H9 (cell line): ENCODE measurements around the gene TRPM3. TPM values are rescaled to one million over a fixed set of nuclear protein-coding genes. Genes with fewer than 3 reads are reported as not detected.

Experiments
- DNase-seq: peaks from one replicate; pipeline ENCODE4 v3.0.0-alpha.2; 2017
- H2AFZ ChIP-seq: one replicate; pipeline ENCODE4 v1.6.1; 2013; ENCODE audit warnings: mild to moderate bottlenecking, low read length, control low read depth, moderate library complexity
- H2AK5ac ChIP-seq: 2 replicates; pipeline ENCODE4 v1.6.1; 2013; ENCODE audit warnings: low read length, control low read depth, mixed read lengths; ENCODE audit not compliant: insufficient read length
- H2BK120ac ChIP-seq: one replicate; pipeline ENCODE4 v1.6.1; 2013; ENCODE audit warnings: low read depth, mild to moderate bottlenecking, low read length, control low read depth, inconsistent platforms; ENCODE audit not compliant: poor library complexity, severe bottlenecking
- H2BK12ac ChIP-seq: 2 replicates; pipeline ENCODE4 v1.6.1; 2013; ENCODE audit warnings: low read length, control low read depth, mixed read lengths, low read depth; ENCODE audit not compliant: insufficient read length
- H2BK15ac ChIP-seq: 2 replicates; pipeline ENCODE4 v1.6.1; 2013; ENCODE audit warnings: low read depth, low read length, control low read depth
- H2BK20ac ChIP-seq: one replicate; pipeline ENCODE4 v1.6.1; 2013; ENCODE audit warnings: low read depth, mild to moderate bottlenecking, low read length, control low read depth, inconsistent platforms; ENCODE audit not compliant: poor library complexity, severe bottlenecking
- H2BK5ac ChIP-seq: 2 replicates; pipeline ENCODE4 v1.6.1; 2013; ENCODE audit warnings: low read length, control low read depth, mixed read lengths; ENCODE audit not compliant: insufficient read length
- H3K14ac ChIP-seq: 2 replicates; pipeline ENCODE4 v1.6.1; 2013; ENCODE audit warnings: low read length, control low read depth; ENCODE audit not compliant: insufficient read depth
- H3K18ac ChIP-seq: 2 replicates; pipeline ENCODE4 v1.6.1; 2013; ENCODE audit warnings: low read depth, mild to moderate bottlenecking, mixed read lengths, low read length, control low read depth; ENCODE audit not compliant: insufficient read length
- H3K23ac ChIP-seq: 2 replicates; pipeline ENCODE4 v1.6.1; 2013; ENCODE audit warnings: low read length, control low read depth, mixed read lengths, low read depth; ENCODE audit not compliant: insufficient read length
- H3K23me2 ChIP-seq: 2 replicates; pipeline ENCODE4 v1.6.1; 2013; ENCODE audit warnings: low read depth, mild to moderate bottlenecking, mixed read lengths, low read length, control low read depth; ENCODE audit not compliant: insufficient read length, poor library complexity, severe bottlenecking
- H3K27ac ChIP-seq: 2 replicates; pipeline ENCODE4 v1.5.1; 2013; ENCODE audit warnings: low read length, control low read depth, mixed read lengths, low read depth; ENCODE audit not compliant: insufficient read length
- H3K27me3 ChIP-seq: 2 replicates; pipeline ENCODE4 v1.6.1; 2013; ENCODE audit warnings: low read length, control low read depth, inconsistent platforms; ENCODE audit not compliant: insufficient read depth
- H3K4ac ChIP-seq: 2 replicates; pipeline ENCODE4 v1.6.1; 2013; ENCODE audit warnings: low read depth, mild to moderate bottlenecking, control low read depth, inconsistent platforms, low read length, moderate library complexity
- H3K4me1 ChIP-seq: 2 replicates; pipeline ENCODE4 v1.6.1; 2013; ENCODE audit warnings: low read length, control low read depth, inconsistent platforms; ENCODE audit not compliant: insufficient read depth
- H3K4me2 ChIP-seq: 2 replicates; pipeline ENCODE4 v1.6.1; 2013; ENCODE audit warnings: low read length, control low read depth, mixed read lengths; ENCODE audit not compliant: insufficient read length, insufficient read depth
- H3K56ac ChIP-seq: 2 replicates; pipeline ENCODE4 v1.6.1; 2013; ENCODE audit warnings: low read depth, mild to moderate bottlenecking, mixed read lengths, low read length, control low read depth; ENCODE audit not compliant: insufficient read length
- H3K79me1 ChIP-seq: 2 replicates; pipeline ENCODE4 v1.6.1; 2013; ENCODE audit warnings: low read depth, mild to moderate bottlenecking, moderate library complexity, low read length, control low read depth, inconsistent platforms; ENCODE audit not compliant: insufficient read depth, poor library complexity, severe bottlenecking
- H3K79me2 ChIP-seq: 2 replicates; pipeline ENCODE4 v1.6.1; 2013; ENCODE audit warnings: low read length, control low read depth, inconsistent platforms; ENCODE audit not compliant: insufficient read depth
- H3K9ac ChIP-seq: 2 replicates; pipeline ENCODE4 v1.6.1; 2013; ENCODE audit warnings: low read length, control low read depth, mixed read lengths; ENCODE audit not compliant: insufficient read length; ENCODE audit errors: extremely low read depth
- H3K9me3 ChIP-seq: one replicate; pipeline ENCODE4 v1.6.1; 2013; ENCODE audit warnings: low read depth, low read length, inconsistent platforms; ENCODE audit not compliant: control insufficient read depth
- H3T11ph ChIP-seq: one replicate; pipeline ENCODE4 v1.6.1; 2013; ENCODE audit warnings: mild to moderate bottlenecking, low read length, control low read depth, inconsistent platforms
- H4K20me1 ChIP-seq: one replicate; pipeline ENCODE4 v1.6.1; 2013; ENCODE audit not compliant: control insufficient read depth, insufficient read length, insufficient read depth
- H4K5ac ChIP-seq: 2 replicates; pipeline ENCODE4 v1.6.1; 2013; ENCODE audit warnings: low read depth, mild to moderate bottlenecking, mixed read lengths, low read length, control low read depth; ENCODE audit not compliant: insufficient read length
- H4K8ac ChIP-seq: replicated peaks from 2 replicates; pipeline ENCODE4 v1.6.1; 2013; ENCODE audit warnings: low read length, control low read depth, mixed read lengths, low read depth; ENCODE audit not compliant: insufficient read length
- H4K91ac ChIP-seq: 2 replicates; pipeline ENCODE4 v1.6.1; 2013; ENCODE audit warnings: low read depth, mild to moderate bottlenecking, moderate library complexity, mixed read lengths, low read length, control low read depth; ENCODE audit not compliant: insufficient read length
- H3K27ac Mint-ChIP-seq, 3 experiments: 2 replicates in 2 of 3; 3 replicates in 1 of 3; pipeline ENCODE4 v1.8.0; 2020 to 2021; ENCODE audit warnings: mixed read lengths in 3 of 3, mild to moderate bottlenecking in 1 of 3, moderate library complexity in 1 of 3
- H3K27me3 Mint-ChIP-seq: 2 replicates; pipeline ENCODE4 v1.8.0; 2021; ENCODE audit warnings: low read depth, mild to moderate bottlenecking, moderate library complexity, mixed read lengths
- H3K36me3 Mint-ChIP-seq, 3 experiments: 2 replicates in 2 of 3; 3 replicates in 1 of 3; pipeline ENCODE4 v1.8.0; 2020 to 2021; ENCODE audit warnings: low read depth in 3 of 3, mixed read lengths in 3 of 3; ENCODE audit not compliant: insufficient read depth in 1 of 3
- H3K4me1 Mint-ChIP-seq, 2 experiments: 2 replicates each; pipeline ENCODE4 v1.8.0; 2020; ENCODE audit warnings: mixed read lengths in 2 of 2
- H3K4me3 Mint-ChIP-seq, 2 experiments: 2 replicates in 1 of 2; 3 replicates in 1 of 2; pipeline ENCODE4 v1.8.0; 2020 to 2021; ENCODE audit warnings: mild to moderate bottlenecking in 2 of 2, mixed read lengths in 2 of 2, moderate library complexity in 1 of 2
- H3K9me3 Mint-ChIP-seq, 2 experiments: 2 replicates in 1 of 2; 3 replicates in 1 of 2; pipeline ENCODE4 v1.8.0; 2020; ENCODE audit warnings: mild to moderate bottlenecking in 2 of 2, mixed read lengths in 2 of 2, moderate library complexity in 1 of 2
- WGBS: extraction: QIAGEN DNeasy Blood & Tissue Kit; methylation state at CpG from one replicate; pipeline ENCODE4 v1.1.7; 2013; ENCODE audit warnings: missing lambda C conversion rate, low lambda C conversion rate, mixed read lengths; ENCODE audit not compliant: insufficient read length; ENCODE audit errors: extremely low coverage; 5-methylcytosine and 5-hydroxymethylcytosine counted together
- total RNA-seq: library from RNA; stranded (reverse); gene quantifications from 2 replicates; pipeline ENCODE4 v1.2.1, GENCODE V29; 2021
- TF ChIP-seq, protein P1 (sequence below): fragments of 200-600 bp; sonication (generic); conservative IDR thresholded peaks from 3 replicates; pipeline ENCODE4 v1.8.0; 2021; ENCODE audit warnings: antibody characterized with exemption, mild to moderate bottlenecking

The TRPM3 gene
- total RNA-seq, 1 experiment from 2014 or later = 10.3 TPM

DNA sequence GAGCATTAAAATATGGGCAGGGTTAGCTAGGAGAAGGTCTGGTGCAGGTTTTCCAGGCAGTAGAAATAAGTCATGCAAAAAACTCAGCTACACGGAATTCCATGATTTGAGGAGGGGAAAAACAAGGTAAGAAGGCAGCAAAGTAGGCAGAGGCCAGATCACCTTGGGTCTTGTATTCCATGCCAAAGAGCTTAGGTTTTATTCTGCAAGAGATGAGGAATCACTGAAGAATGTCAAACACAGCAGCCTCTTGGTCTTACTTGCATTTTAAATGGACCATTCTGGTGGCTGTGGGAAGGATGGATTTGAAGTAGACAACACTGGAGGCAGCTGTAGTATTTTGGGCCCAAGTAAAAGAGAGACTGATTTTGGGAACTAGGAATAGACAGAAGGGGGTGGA lies 8.6 kb downstream of the TRPM3 start:
- Histone ChIP-seq H3K27ac (no peak overlapping the region), H3K23me2 (no peaks in the 10 kb centered on the region), H4K20me1 (no peaks in the 10 kb centered on the region), H3K27me3 (no peaks in the 10 kb centered on the region), H2BK5ac (no peak overlapping the region), H2BK20ac (no peak overlapping the region), H3K79me2 (no peaks in the 10 kb centered on the region), H2AK5ac (no peak overlapping the region), H2BK15ac (no peak overlapping the region), H3K4me1 (peaks cover 9% of the 10 kb centered on the region; the same call in 1 of the 2 replicates), H4K8ac (no peak overlapping the region), H3K14ac (no peak overlapping the region), H3K56ac (no peak overlapping the region), H2BK120ac (no peak overlapping the region), H3K9me3 (no peaks in the 10 kb centered on the region), H3K23ac (no peak overlapping the region), H3K4me2 (no peak overlapping the region), H2AFZ (no peak overlapping the region), H3K4ac (no peak overlapping the region), H4K91ac (no peak overlapping the region), H3K18ac (no peak overlapping the region), H3T11ph (no peak overlapping the region), H2BK12ac (no peak overlapping the region), H3K9ac (no peak overlapping the region), H4K5ac (no peak overlapping the region), H3K79me1 (no peaks in the 10 kb centered on the region)
- H3K4me1 Mint-ChIP-seq = peaks cover 45 to 56% of the 10 kb centered on the region in 2 experiments
- TF ChIP-seq, protein P1, sequence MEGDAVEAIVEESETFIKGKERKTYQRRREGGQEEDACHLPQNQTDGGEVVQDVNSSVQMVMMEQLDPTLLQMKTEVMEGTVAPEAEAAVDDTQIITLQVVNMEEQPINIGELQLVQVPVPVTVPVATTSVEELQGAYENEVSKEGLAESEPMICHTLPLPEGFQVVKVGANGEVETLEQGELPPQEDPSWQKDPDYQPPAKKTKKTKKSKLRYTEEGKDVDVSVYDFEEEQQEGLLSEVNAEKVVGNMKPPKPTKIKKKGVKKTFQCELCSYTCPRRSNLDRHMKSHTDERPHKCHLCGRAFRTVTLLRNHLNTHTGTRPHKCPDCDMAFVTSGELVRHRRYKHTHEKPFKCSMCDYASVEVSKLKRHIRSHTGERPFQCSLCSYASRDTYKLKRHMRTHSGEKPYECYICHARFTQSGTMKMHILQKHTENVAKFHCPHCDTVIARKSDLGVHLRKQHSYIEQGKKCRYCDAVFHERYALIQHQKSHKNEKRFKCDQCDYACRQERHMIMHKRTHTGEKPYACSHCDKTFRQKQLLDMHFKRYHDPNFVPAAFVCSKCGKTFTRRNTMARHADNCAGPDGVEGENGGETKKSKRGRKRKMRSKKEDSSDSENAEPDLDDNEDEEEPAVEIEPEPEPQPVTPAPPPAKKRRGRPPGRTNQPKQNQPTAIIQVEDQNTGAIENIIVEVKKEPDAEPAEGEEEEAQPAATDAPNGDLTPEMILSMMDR = no peak
- no peaks in the 10 kb centered on the region for H3K9me3 Mint-ChIP-seq
- H3K36me3 Mint-ChIP-seq = 0 out of 7 replicates have a peak, but pooled peaks cover 0 to 2% (median 0%) of the 10 kb centered on the region in 3 experiments
- H3K27ac Mint-ChIP-seq = peak overlapping the region in 2 of 3 experiments; percentile 8 to 21; a peak in 2 of 7 replicates
- DNase-seq = no peak
- H3K27me3 Mint-ChIP-seq = no peaks in the 10 kb centered on the region; the same call in 1 of the 2 replicates
- H3K4me3 Mint-ChIP-seq = no peak overlapping the region
- WGBS = no CpG with 5 or more reads among the region's 1 CpG
